ENCODE data around the gene SAMD7.

GRCh38 chr3:169914321-169914720 is 2.9 kb downstream of the SAMD7 start:
- no peak for TF ChIP-seq EZH2 (IDR thresholded peaks at IDR 0.05; ENCODE audit: borderline replicate concordance, low read length)
- TF ChIP-seq, protein P1, sequence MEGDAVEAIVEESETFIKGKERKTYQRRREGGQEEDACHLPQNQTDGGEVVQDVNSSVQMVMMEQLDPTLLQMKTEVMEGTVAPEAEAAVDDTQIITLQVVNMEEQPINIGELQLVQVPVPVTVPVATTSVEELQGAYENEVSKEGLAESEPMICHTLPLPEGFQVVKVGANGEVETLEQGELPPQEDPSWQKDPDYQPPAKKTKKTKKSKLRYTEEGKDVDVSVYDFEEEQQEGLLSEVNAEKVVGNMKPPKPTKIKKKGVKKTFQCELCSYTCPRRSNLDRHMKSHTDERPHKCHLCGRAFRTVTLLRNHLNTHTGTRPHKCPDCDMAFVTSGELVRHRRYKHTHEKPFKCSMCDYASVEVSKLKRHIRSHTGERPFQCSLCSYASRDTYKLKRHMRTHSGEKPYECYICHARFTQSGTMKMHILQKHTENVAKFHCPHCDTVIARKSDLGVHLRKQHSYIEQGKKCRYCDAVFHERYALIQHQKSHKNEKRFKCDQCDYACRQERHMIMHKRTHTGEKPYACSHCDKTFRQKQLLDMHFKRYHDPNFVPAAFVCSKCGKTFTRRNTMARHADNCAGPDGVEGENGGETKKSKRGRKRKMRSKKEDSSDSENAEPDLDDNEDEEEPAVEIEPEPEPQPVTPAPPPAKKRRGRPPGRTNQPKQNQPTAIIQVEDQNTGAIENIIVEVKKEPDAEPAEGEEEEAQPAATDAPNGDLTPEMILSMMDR (IDR thresholded peaks at IDR 0.05; ENCODE audit: low read length) = no peak

Measured in OCI-LY1 (cell line).